NCI-H146 (cell line): ENCODE results near the gene MYH10.

Experiments
- DNase-seq: peaks from one replicate; lab custom pipeline; 2025; lab: John Stamatoyannopoulos, UW

Gene MYH10

GRCh38 chr17:8445536-8445935 lies 185.0 kb downstream of the MYH10 start:
- DNase-seq, result no peak

DNA sequence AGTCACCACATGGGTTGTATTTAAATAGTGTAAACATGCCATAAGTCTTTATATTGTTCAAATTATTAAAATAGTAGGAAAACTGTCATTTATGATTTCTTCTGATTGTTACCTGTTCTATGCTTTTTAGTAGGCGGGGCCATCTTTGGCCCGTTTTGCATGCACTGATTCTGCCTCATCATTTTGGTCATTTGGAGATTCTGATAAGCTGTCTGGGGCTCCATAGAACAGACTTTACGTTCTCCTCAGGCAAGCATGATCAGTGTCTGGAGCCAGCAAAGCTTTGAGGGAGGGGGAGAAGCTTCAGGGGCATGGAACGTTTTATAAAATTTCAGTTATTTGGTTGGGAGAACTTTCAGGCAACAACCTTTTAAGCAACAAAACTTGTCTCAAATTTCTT lies 186.0 kb downstream of the MYH10 start:
- no peak for DNase-seq

- DNase-seq, result no peak
Observed at GRCh38 chr17:8443756-8444155, 186.8 kb downstream of the MYH10 start.

DNA sequence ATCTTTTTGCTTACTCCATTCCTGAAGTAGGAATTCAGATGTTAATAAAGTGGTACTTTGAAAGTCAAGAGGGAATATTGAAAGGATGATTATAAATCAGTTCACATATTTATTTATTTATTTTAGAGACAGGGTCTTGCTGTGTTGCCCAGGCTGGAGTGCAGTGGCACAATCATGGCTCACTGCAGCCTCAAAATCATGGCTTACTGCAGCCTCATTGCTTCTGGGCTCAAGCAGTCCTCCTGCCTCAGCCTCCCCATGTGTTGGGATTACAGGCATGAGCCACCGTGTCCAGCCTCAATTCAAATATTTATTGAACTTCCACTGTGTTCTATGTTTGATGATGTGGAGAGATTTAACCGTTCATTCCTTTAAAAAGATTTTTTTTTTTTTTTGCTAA lies 188.2 kb downstream of the MYH10 start:
- DNase-seq, result no peak

GRCh38 chr17:8441690-8442089 lies 188.8 kb downstream of the MYH10 start:
- no peak for DNase-seq

GRCh38 chr17:8439681-8440080 lies 190.8 kb downstream of the MYH10 start:
- DNase-seq, result no peak

DNA sequence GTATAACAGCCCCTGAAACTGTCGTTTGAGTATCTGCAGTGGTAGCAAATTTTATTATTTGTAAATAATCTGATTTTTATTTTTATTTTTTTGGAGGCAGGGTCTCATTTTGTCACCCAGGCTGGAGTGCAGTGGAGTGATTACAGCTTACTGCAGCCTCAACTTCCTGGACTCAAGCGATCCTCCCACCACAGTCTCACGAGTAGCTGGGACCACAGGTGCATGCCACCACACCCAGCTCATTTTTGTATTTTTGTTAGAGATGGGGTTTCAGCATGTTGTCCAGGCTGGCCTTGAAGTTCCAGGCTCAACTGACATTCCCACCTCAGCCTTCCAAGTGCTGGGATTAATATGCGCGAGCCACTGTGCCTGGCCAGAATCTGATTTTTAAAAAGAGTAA lies 192.1 kb downstream of the MYH10 start:
- no peak for DNase-seq

- DNase-seq, result no peak
Observed at GRCh38 chr17:8436844-8437171, 193.7 kb downstream of the MYH10 start.

DNA sequence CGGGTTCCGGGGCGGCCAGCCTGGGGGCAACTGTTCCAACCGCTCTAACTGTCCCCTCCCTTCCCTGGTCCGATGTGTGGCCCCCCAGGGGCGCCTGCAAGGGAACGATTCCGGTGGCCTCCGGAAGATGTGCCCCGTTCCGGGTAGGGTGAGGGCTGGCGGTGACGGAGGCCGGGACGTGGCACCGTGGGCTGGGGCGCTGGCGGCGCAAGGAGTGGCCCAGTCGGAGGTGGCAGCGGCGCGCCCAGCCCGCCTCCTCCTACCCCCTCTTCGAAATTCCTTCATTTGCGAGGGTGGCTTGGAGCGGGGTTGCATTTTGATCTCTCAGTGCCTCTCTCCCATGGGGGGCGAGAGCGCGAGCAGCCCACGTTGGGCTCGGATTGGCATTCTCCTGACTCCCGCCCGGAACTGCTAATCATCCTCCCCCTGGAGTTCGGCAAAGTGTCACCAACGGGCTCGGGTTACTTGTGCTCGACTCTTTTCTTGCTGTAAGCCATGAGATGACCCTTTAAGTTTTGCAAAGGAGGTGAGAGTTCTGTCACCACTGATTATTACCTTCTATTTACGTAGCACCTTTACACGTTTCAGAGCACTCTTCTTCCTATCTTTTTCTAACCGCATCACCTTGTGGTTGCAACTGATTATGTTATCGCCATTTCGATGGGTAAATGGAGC lies 194.2 kb downstream of the MYH10 start:
- peak; percentile 35 for DNase-seq

GRCh38 chr17:8435245-8436168 lies 195.0 kb downstream of the MYH10 start, which contains the start of gene NDEL1:
TSS of gene NDEL1 (plus strand) at chr17:8435884. CDS start at chr17:8444272, 8,388 bp downstream.
- DNase-seq, result peak; percentile 98

DNA sequence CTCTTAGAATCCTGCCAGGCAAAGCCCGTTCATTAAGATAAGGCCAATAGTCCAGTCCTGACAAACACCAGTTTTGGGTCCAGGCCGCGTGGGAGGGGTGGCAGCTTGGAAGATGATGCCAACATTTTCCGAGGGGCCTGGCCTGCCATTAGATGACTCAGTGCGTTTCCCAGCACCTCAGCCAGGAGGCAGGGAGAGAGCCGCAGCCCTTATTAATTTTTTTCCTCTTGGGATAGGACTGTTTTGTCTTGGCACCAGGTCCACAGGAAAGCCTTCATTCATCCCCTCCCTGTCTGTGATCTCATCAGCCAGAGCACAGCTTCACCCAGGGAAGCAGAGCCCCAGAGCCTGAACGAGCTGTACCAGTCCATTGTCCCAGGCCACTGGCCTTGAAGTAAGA lies 199.6 kb downstream of the MYH10 start:
- no peak for DNase-seq

DNA sequence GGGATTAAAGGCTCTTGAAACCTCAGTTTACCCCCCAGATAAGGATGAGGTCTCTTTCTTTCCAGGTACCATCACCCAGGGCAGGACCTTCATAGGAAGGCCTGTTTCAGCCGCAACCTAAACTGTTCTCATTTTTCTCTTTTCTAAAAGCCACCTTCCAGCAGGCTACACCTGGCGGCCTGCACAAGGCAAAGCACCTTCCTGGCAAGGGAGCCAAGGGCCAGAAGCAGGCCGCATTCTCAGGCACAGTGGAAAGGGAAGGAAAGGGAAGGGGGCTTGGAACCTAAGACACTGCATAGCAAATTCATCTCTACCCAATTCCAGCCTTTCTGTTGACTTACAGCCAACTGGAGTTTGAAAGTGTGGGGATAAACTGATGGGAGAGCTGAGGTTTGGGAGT lies 203.7 kb downstream of the MYH10 start:
- no peak for DNase-seq

DNA sequence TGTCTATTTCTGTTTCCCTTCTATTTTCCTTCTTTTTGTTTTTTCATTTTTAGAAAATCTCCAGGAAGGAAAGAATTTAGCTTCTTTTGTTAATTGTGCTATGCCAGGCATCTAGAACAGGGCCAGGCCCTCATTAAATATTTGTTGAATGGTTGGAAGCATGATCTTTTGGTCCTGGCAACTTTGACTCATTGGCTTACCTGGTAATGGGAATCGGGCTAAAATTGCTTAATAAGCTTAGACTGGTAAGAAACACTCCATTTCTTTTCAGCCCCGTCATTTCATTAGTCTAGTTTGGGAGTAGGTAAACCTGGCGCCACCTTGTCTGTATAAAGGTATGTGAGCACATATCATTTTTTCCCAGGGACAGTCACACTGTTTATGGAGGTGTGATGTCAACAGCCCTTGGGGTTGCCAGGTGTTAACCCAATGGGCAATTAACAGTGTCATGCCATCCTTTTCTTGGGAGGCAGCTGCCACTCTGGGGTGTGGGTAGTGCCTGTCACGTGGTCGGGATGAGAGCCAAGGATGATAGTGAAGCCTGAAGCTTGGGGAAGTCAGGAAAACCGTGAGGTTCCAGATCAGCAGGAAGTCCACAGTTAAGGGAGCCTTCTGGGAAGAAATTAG lies 204.3 kb downstream of the MYH10 start:
- DNase-seq, result peak; percentile 3
